GM19467 (cell line): ENCODE data around the gene ORM2.
"Not testable (repeated sequence)": the region's sequence is repeated elsewhere in the genome, so short reads cannot be mapped to it uniquely, and the experiment has no call there.

Source experiments
- ATAC-seq: cut with Tn5 transposase; IDR thresholded peaks from one replicate; pipeline ENCODE4 v1.9.1; 2021; ENCODE audit warnings: mild to moderate bottlenecking, moderate library complexity; ENCODE audit not compliant: unreplicated experiment

Gene ORM2

DNA sequence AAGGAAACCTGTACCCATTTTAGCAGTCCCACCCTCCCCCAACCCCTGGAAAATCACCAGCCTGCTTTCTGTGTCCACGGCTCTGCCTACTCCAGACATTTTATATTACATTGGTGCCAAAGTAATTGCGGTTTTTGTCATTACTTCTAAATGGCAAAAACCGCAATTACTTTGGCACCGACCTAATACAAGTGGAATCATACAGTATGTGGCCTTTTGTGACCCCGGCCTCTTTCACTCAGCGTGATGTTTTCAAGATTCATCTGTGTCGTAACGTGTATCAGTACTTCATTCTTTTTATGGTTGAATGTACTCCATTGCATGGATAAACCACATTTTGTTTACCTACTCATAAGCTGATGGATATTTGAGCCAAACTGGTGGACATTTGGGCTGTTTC is 16.5 kb upstream of the ORM2 start:
- no peak for ATAC-seq

DNA sequence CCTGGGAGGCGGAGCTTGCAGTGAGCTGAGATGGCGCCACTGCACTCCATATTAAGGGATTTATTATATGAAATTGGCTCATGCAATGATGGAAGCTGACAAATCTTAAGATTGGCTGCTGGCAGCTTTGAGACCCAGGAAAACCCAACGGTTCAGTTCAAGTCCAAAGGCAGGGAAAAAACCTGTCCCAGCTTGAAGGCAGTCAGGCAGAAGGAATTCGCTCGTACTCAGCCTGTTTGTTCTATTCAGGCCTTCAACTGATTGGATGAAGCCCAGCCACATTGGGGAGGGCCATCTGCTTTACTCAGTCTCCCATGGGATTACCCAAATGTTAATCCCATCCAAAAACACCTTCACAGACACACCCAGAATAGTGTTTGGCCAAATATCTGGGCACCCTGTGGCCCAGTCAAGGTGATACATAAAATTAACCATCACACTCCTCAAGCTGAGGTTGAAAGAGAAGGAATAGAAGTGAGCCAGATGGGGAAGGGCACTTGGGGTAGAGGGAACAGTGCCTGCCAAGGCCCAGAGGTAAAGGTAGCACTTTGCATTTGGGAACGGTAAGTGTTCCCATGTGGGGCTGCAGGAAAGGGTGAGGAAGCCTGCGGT is 15.3 kb upstream of the ORM2 start:
- ATAC-seq, result no peak

DNA sequence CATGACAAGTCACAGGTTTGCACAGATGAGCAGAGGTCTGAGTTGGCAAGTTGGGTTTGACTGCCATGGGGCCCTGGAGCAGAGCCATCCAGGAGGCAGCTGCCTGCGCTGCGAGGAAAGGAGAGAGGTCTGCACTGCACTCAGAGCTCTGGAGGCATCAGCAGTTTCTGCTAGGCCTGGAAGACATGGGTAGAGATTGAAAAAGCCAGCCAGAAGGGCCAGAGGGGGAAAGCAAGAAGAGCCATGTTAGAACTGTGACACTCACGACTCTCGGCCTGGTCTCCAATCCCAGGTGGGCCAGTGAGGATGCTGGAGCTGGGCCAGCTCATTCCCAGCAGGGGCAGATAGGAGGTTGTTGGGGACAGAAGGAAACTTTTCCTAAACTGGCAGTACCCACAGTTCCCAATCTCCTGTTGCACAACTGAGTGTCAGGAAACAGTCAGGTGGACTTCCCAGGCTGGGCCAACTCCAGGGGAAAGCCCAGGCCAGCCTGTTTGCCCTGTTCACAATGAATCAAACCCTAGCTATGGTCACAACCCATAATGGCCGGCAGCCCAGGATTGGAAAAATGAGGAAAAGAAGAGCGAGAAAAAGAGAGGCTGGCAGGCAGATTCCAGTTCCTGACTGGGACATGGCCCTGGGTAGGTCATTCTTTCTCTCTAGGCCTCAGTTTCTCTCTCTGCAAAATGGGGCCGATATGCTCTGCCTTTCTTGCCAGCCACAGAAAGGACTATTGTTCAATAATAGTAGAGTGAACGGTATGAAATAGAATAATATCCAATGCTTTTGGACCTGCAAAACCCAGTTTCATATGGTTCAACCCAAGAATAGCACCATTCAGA is 14.6 kb upstream of the ORM2 start:
- ATAC-seq, result no peak

DNA sequence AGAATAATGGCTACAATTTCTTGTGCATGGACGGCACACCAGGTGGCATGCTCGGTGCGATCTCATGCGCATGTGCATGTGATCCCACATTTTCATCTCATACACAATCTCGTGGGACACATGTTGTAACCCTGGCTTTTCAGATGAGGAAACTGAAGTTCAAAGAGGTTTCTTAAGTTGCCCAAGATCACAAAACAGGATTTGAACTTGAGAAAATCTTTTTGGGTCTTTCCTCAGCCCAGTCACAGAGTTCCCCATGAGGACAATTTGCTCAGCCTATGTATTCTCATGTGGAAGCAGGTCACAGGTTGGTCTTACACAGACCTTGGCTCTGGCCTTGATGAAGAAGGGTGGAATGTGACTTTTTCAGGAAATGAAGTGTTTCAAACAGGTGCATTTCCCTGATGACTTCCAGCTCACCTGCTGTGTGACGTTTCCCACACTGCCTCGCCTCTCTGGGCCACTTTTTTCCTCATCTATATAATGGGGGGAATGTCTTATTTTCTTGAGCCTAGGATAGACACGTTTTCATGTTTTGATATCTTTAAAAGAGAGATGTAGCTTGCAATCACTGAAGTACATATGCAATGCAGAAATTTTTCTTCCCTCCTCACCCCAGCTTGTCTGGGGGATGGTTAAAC is 13.8 kb upstream of the ORM2 start:
- ATAC-seq, result no peak

DNA sequence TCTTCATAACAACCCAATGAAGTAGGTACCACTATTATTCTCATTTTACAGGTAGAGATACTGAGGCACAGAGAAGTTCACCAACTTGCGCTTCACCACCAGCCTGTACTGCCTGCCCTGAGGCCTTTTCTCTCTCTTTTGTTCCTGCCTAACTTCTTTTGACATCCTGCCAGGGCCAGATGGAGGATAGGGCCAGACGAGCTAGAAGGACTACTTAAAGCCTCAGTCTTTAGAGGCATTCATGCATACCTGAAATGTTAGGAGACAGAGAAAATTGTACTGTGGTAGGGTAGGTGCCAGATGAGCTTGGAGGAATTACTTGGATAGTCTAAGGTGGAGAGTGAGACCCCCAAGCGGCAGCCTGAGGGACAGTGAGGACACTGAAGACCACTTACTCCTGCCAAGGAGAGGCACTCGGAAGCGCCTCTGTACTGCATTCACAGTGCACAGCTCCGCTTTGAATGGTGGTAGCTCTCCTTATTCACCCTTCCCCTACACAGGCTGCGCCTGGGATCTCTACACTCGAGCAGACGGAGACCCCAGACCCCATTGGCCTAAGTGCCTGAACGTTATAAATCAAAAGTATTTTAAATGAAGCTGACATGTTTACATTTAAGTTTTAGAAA is 13.0 kb upstream of the ORM2 start:
- no peak for ATAC-seq

DNA sequence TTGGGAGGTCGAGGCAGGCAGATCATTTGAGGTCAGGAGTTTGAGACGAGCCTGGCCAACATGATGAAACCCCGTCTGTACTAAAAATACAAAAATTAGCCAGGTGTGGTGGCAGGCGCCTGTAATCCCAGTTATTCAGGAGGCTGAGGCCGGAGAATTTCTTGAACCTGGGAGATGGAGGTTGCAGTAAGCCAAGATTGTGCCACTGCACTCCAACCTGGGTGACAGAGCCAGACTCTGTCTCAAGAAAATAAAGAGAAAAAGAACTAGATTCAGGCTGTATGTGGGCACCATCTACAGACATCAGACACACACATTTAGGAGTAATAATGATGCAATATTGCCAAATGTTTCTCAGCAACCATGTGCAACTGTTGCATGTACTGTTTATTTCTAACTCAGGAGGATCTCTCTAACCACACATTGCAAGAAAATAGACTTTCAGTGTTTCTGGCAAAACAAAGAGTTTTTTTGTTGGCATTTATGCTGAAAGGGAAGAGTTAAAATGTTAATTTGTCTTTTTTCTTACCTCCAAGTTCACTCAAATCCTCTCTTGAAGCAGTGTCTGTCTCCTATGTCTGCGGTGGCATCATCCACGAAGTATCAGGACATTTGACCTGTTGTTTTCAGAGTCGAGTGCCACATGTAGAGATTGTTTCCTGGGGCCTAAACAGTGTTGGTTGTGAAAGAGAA is 11.9 kb upstream of the ORM2 start:
- ATAC-seq, result no peak

DNA sequence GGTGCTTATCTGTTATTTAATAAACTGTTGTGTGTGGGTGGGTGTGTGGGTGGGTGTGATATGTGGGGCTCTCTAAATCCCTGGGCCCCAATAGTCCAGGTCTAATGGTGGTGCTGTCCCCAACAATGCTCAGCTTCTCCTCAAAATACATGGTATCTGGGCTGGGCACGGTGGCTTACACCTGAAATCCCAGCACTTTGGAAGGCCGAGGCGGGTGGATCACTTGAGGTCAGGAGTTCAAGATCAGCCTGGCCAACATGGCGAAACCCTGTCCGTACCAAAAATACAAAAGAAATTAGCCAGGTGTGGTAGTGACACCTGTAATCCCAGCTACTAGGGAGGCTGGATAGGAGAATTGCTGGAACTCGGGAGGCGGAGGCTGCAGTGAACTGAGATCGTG is 11.3 kb upstream of the ORM2 start:
- no peak for ATAC-seq

DNA sequence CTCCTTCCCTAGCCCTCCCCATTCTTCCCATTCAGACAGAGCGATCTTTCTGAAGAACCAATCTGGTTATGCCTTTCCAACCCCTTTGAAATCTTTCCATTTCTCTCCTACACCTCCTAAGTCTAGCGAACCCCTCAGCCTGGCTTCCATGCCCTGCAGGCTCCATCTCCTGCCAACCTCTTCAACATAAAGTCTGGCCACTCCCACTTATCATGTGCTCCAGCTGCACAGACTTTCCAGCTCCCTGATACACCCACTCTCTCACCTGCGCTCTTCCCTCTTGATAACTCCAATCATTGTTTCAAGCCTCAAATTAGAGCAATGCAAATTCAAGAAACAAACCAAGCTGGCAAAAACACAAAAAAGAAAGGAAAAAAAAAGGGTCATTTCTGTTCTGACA is 10.5 kb upstream of the ORM2 start:
- no peak for ATAC-seq

DNA sequence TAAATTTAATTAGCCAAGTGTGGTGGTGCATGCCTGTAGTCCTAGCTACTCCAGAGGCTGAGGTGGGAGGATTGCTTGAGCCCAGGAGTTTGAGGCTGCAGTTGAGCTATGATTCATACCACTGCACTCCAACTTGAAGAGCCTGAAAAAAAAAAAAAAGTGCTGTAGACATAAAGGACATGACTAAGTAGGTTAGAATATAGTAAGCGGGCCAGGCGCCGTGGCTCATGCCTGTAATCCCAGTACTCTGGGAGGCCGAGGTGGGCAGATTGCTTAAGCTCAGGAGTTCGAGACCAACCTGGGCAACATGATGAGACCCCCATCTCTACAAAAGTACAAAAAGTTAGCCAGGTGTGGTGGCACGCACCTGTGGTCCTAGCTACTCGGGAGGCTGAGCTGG is 9.0 kb upstream of the ORM2 start:
- ATAC-seq, result not testable (repeated sequence)

DNA sequence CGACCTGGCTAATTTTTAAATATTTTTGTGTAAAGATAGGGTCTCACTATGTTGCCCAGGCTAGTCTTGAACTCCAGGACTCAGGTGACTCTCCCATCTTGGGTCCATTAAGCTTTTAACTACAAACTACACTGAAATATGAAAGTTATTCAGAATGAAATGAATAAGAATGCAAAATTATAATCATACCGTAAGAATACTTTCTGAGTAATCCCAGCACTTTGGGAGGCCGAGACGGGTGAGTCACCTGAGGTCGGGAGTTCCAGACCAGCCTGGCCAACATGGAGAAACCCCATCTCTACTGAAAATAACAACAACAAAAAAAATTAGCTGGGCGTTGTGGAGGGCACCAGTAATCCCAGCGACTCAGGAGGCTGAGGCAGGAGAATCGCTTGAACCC is 7.9 kb upstream of the ORM2 start:
- ATAC-seq, result no peak

DNA sequence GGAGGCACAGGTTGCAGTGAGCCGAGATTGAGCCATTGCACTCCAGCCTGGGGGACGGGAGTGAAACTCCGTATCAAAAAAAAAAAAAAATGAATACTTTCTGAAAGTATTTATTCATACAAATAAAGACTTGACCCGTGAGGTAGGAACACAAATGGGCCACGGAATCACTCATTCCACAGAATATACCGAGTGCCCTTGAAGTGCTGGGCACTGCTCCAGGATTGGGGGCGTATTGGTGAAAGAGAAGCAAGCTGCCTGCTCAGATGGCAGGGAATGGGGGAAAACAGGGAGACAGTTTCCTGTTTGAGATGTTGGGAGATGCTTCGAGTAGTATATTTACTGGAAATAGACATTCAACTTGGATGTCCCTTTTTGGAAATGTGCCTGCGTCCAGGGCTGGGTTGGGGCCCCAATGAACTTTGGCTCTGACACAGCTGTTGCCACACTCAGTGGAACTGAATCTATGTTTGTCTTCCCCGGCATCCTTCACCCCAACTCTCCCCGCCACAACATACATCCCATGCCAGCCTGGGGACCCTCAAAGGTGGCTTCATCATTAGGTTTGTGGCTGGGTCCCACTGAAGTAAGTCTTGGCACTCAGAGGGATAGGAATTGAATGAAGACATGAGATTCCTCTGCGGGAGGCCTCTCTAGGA is 7.4 kb upstream of the ORM2 start:
- not testable (repeated sequence) for ATAC-seq

DNA sequence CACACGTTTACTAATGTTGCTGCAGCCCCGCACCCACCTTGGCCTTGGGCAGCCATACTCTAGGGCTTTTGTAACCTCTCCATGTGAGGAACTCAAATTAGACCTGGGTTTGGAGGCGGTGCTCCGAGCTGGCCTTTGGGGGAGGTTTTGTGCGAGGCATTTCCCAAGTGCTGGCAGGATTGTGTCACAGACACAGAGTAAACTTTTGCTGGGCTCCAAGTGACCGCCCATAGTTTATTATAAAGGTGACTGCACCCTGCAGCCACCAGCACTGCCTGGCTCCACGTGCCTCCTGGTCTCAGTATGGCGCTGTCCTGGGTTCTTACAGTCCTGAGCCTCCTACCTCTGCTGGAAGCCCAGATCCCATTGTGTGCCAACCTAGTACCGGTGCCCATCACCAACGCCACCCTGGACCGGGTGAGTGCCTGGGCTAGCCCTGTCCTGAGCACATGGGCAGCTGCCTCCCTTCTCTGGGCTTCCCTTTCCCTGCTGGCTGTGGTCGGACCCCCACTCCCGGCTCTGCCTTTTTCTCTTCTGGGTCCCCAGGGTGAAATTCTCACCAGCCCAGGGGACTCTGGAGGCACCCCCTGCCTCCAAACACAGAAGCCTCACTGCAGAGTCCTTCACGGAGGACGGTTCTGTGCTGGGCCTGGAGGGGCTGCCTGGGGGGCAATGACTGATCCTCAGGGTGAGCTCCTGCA is 6.7 kb upstream of the ORM2 start, which contains the start of gene ORM1:
Gene ORM1, plus strand, starts transcription at position 268 of the 701 bp plus-strand sequence. Its CDS starts 36 bp downstream, at position 304.
- not testable (repeated sequence) for ATAC-seq

DNA sequence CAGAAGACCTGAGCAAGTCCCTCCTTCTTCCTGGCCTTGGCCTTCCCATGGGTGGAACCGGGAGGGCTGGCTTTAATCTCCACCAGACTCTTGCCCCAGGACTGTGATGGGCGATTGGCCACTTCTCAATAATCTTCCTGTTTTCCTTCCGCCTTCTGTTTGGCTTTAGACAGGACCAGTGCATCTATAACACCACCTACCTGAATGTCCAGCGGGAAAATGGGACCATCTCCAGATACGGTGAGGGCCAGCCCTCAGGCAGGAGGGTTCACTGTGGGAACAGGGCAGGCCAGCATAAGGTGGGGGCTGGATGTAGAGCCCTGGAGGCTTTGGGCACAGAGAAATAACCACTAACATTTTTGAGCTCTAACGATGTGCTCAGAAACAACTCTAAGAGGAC is 5.8 kb upstream of the ORM2 start:
- ATAC-seq, result not testable (repeated sequence)

DNA sequence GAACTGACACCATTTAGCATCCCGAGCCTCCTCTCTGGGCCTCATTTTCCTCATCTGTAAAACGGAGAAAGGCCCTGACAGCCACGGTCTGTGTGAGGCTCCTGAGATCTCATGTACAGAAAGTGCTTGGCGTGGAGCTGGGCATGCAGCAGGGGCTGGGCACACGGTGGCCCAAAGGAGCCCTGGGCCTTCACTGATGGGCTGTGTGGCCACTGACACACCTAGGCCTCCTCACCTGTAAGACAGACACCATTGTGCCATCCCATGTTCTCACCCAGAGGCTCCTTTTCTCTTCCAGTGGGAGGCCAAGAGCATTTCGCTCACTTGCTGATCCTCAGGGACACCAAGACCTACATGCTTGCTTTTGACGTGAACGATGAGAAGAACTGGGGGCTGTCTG is 5.2 kb upstream of the ORM2 start:
- ATAC-seq, result no peak

DNA sequence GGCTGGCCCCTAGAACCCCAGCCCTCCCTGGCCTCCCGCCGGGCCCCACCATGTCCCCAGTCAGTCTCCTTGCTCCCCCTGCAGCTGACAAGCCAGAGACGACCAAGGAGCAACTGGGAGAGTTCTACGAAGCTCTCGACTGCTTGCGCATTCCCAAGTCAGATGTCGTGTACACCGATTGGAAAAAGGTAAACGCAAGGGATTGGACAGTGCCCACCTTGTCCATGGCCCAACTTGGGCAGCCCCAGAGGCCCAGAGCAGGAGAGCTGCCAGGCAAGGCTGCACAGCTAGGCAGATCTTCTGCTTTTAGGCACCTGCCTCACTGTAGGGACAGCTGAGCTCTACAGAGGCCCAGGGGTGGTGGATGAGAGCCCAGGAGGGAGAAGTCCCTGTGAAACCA is 4.7 kb upstream of the ORM2 start:
- ATAC-seq, result not testable (repeated sequence)

DNA sequence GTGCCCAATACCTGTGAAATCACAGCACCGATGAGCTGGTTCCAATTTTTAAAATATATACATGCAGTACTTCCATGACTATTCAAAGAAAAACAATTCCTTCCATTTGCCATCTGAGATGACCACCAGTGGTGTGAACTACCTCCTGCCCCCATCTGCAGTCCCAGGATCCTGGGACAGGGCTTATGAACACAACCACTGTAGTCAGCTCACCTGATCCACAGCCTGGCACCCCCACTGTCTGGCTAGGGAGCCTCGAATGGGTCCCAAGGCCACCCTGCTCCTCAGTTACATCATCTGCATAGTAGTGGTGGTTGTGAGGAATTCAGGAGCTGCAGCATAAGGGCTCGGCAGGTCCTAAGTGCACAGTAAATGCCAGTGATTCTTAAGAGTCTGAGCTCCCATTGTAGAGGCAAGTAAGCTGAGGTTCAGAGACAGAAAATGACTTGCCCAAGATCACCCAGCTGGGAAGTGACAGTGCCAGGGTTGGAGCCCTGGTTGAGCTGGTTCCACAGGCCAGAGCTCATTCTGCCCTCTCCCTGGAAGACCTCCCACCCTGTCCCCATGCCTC is 3.9 kb upstream of the ORM2 start:
- ATAC-seq, result not testable (repeated sequence)

DNA sequence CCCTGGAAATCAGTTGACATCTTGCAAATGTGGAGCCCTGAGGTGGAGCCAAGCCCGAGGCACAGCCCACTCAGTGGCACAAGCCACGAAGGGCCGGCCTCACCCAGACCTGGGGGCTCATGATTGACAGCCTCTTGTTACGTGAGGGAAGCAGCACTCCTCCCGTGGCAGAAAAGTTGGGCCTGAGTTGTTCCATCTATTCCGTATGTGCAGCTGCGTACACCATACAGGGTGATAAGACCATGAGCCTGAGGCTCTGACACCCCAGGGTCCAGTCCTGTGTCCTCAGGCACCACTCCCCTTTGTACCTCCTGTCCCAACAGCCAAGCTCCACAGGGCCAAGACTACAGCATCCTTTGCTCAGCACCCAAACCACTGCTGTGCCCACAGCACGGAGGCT is 1.9 kb upstream of the ORM2 start:
- no peak for ATAC-seq

DNA sequence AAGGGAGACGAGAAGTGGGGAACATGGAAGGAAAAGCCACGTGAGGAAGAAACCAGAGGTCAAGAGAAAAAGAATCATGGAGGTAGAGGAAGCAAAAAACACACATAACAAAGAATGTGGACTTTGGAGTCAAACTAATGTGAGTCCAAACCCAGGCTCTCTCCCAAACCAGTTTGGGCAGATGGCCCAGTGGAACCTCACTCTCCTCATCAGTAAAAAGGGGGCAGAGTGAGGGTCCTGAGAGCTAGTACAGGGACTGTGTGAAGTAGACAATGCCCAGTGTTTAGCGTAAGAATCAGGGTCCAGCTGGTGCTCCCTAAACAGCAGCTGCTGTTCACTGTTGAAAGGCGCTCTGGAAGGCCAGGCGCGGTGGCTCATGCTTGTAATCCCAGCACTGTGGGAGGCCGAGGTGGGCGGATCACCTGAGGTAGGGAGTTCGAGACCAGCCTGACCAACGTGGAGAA is 1.3 kb upstream of the ORM2 start:
- not testable (repeated sequence) for ATAC-seq

DNA sequence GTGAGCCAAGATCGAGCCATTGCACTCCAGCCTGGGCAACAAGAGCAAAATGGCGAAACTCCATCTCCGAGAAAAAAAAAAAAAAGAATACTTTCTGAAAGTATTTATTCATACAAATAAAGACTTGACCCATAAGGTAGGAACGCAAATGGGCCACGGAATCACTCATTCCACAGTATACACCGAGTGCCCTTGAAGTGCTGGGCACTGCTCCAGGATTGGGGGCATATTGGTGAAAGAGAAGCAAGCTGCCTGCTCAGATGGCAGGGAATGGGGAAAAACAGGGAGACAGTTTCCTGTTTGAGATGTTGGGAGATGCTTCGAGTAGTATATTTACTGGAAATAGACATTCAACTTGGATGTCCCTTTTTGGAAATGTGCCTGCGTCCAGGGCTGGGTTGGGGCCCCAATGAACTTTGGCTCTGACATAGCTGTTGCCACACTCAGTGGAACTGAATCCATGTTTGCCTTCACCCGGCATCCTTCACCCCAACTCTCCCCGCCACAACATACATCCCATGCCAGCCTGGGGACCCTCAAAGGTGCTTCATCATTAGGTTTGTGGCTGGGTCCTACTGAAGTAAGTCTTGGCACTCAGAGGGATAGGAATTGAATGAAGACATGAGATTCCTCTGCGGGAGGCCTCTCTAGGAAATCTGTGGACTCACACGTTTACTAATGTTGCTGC is 588 bp upstream of the ORM2 start:
- ATAC-seq, result not testable (repeated sequence)
